Stimulated activated CD4-positive, alpha-beta T cell treated with anti-CD3 and anti-CD28 coated beads, Interleukin-4, amount 100 ng/mL, for 24 hours (primary cell): Measurements from ENCODE around the gene C1QTNF1.

ENCODE experiments used
- DNase-seq: peaks from one replicate; pipeline ENCODE4 v3.0.0-alpha.2; 2020

The C1QTNF1 gene

DNA sequence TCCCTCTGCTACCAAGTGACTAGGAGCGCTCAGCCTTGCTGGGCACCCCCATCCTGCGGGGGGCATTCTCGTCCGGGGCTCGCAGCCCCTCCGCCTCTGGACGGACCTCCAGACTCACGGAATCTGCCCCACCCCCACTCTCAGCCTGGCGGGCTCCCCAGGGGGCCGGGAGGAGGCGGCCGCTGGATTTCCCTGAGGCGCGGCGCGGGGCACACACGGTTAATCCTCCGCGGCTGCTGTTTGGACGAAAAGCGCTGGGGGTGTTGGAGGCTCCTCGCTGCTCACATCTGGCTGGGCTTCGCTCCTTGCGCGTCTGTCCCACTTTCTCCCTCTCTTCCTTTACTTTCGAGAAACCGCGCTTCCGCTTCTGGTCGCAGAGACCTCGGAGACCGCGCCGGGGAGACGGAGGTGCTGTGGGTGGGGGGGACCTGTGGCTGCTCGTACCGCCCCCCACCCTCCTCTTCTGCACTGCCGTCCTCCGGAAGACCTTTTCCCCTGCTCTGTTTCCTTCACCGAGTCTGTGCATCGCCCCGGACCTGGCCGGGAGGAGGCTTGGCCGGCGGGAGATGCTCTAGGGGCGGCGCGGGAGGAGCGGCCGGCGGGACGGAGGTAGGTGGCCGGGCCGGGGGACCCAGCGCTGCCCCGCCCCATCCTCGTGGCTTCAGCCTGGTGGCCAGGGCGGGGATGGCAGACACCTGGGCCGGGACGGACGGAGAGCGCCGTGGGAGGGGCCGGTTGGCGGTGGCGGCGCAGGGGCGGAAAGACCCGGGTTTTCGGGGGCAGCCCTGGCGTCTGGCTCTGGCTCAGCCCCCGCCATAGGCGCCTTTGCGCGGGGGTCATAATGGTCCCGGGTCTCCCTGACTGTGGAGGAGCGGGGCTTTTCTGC lies at the start of gene C1QTNF1:
Gene C1QTNF1, plus strand, starts transcription at position 284 of the 886 bp plus-strand sequence. CDS start 19,800 bp downstream, outside the sequence.
- DNase-seq, result peak; percentile 29

DNA sequence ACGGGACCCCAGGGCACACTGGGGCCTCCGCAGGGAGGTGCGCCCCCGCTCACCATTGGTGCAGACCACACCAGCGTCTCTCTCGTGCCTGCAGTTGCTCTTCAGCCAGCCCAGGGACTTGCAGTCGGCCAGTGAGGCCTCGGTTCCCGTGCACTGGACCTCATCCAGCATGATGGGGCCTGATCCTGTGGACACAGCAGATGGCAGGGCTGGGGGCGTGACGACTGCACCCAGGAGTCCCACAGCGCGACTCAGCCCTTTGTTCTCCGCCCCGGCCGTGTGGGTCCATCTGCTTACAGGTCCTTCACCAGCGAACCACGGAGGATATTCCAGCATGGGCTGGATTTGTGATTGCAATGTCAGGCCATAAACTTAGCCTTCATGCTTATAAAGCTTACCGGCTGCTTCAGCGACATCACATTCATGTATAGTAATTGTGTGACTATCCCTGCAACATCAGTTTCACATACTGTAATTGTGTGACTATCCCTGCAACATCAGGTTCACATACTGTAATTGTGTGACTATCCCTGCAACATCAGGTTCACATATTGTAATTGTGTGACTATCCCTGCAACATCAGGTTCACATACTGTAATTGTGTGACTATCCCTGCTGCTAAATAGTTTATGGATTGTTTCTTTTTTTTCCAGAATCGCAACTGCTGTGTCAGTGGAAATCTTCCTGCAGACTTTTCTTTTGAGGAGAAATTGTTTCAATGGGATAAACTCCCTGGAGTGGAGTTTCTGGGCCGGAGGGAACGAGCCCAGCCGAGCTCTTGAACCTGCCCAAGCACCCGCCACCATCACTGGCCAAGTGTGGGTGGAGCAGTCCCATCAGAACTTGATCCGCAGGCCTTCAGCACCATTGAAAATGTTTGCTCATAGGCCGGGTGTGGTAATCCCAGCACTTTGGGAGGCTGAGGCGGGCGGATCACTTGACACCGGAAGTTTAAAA lies 49.1 kb upstream of the C1QTNF1 start:
- DNase-seq, result no peak

- DNase-seq, result no peak
These were observed 46.9 kb upstream of the C1QTNF1 start for GRCh38 chr17:78976907-78977680.

DNA sequence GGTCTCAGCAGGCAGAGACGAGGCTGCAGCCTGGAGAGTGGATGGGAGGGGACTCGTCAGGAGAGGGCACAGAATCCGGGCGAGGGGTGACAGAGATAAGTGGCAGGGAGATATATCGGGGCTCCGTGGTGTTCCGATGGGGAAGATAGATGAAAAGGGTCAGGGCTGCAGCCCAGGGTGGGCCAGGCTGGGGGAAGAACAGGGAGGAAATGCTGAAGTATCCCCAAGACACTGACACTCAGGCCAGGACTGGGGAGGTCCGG lies 46.4 kb upstream of the C1QTNF1 start:
- DNase-seq, result no peak

GRCh38 chr17:78977997-78978973 lies 45.7 kb upstream of the C1QTNF1 start:
- no peak for DNase-seq

DNA sequence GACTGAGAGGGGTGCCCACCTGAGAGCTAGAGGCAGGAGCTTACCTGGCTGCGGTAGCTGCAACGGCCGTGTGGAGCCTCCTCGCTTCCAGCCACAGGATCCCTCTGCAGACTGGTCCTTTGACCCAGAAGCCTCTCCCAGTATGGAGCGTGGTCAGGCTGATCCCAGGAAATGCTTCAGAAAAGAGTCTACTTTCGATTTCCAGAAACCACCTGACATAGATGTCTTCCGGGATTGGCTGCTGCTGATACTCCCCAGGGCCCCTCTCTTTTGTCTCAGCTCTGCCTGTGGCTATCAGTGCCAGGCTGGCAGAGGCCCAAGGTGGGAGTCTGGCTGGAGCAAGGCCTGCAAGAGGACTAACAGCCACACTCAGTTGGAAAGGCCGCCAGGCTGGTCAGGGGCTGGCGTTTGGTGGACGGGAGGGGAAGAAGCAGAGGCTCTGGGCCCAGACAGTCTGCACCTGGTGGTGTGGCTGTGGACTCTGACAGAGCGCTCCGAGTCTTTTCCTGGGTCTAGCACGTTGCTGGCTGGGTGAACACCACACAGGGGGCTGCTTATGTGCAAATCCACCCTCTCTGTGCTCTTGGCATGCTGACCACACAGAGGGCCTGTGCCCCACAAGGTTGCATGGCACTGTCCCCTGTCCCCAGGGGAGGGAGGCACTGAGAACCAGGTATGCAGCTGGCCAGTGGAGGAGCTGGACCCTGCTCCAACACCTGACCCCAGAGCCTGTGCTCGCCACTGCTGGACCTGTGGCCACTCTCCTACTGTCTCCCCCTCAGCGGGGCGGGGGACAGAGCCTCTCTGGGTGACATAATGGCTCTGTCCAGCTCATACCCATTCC lies 44.0 kb upstream of the C1QTNF1 start, which contains the start of gene LGALS3BP:
Gene LGALS3BP, minus strand, starts transcription at position 144 of the 844 bp plus-strand sequence. CDS start 2,732 bp downstream, outside the sequence.
- DNase-seq, result peak; percentile 28

DNA sequence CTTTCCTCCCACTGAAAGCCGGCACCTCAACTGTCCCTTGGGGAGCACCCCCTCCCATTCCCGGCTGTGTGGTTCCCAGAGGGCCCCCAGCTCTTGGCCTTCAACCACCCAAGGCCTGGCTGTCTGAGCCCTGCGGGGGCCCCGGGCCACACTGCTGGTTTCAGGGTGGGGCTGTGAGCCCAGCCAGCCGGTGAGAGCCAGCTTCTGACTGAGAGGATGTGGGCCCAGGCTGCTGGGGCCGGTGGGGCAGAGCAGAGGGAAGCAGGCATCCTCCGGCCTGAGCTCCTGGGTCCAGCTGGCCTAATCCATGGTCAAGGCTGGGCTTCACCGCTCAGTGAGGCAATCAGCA lies 43.4 kb upstream of the C1QTNF1 start:
- DNase-seq, result no peak

DNA sequence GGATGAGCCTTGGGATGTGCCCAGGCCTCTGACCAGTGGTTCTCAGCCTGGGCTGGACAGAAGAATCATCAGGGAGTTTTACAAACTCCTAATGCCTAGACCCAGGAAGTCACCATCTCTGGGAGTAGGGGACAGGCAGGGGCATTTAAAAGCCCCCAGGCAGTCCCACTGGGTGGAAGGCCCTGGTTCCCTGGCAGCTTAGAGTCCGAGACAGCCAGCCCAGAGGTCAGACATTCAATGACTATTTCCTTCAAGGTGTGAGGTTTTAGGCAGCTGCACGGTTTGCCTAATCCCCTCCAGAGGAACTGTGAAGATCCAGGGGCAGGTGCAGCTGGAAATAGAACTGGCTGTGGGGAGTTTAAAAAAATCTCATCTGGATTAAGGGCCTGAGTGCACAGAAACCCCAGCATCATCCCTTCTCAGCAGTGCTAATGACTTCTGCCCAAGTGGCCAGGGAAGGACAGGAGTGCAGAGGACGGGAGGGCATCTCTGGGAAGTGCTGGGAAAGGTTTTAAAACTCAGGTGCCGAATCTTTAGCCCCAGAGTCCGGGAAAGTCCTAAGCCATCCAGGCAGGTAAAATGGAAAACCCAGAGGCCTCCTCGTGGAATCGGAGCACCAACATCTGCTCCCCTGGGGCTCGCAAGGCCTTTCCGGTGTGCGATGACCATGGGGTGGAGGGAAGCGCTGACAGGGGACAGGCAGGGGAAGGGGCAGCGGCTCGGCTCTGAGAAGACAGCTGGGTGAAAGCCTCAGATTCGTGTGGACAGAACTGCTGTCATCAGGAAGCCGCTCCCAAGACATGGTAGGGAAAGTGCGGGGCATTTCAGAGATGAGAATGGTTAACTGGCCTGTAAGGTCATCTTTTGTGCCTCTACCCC lies 42.7 kb upstream of the C1QTNF1 start:
- DNase-seq, result no peak

DNA sequence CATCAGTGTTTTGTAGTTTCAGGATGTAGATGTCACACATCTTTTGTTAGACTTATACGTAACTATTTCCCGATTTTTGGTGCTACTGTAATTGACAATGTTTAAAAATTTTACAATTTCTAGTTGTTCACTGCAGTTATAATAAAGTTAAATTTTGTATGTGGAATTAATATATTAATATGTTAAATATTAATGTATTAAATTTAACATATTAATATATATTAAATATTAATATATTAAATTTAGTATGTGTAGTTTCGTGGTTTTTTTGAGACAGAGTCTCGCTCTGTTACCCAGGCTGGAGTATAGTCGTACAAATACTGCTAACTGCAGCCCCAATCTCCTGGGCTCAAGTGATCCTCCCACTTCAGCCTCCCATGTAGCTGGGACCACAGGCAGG lies 38.6 kb upstream of the C1QTNF1 start:
- no peak for DNase-seq

DNA sequence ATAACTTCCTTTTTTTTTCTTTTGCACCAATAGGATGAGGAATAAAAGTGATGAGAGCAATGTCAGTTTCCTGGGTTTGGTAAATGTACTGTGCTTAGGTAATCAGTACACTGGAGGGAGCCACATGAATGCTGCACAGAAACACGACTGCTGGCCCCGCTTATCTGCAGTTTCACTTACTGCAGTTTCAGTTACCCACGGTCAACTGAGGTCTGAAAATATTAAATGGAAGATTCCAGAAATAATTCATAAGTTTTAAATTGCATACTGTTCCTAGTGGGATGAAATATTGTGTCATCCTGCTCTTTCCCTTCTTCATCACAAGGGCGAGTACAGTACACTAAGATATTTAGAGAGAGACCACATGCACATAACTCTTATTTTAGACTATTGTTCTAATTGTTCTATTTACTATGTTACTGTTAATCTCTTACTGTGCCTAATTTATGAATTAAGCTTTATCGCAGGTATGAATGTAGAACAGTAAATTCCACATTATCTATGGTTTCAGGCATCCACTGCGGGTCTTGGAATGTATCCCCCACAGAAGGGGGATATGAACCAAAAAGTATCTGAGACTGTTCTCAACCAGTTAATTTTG lies 37.8 kb upstream of the C1QTNF1 start:
- no peak for DNase-seq

- no peak for DNase-seq
These were observed 37.2 kb upstream of the C1QTNF1 start for GRCh38 chr17:78986649-78987328.

- no peak for DNase-seq
These were observed 35.8 kb upstream of the C1QTNF1 start for GRCh38 chr17:78988152-78988551.

DNA sequence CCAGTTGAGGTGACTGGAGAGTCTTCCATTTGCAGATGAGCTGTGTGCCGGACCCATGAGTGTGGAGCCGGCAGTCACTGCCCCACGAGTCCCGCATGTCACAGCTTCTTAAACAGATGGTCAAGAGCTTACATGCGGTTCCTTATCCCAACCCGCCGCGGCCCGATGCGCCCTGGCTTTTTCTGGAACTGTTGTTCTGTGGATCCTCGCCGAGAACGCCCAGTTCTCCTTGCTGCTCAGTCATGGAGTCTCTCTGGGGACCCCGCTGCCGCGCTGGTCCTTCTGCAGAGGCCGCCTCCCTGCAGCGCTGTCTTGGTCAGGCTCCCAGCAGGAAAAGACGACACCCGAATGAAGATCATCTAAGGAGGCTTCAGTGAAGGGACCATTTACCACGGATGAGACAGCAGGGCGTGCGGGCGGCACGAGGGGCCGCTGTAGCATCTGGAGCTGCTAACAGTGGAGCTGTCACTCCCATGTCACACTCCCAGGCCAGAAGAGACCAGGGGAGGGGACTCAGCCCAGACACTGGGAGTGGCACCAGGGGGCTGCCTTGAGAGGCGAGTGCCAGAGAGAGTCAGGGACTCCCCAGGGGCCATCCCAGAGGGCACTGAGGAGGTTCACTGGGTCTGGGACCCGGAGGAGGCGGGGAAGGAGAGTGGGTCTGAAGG lies 33.5 kb upstream of the C1QTNF1 start:
- DNase-seq, result no peak

DNA sequence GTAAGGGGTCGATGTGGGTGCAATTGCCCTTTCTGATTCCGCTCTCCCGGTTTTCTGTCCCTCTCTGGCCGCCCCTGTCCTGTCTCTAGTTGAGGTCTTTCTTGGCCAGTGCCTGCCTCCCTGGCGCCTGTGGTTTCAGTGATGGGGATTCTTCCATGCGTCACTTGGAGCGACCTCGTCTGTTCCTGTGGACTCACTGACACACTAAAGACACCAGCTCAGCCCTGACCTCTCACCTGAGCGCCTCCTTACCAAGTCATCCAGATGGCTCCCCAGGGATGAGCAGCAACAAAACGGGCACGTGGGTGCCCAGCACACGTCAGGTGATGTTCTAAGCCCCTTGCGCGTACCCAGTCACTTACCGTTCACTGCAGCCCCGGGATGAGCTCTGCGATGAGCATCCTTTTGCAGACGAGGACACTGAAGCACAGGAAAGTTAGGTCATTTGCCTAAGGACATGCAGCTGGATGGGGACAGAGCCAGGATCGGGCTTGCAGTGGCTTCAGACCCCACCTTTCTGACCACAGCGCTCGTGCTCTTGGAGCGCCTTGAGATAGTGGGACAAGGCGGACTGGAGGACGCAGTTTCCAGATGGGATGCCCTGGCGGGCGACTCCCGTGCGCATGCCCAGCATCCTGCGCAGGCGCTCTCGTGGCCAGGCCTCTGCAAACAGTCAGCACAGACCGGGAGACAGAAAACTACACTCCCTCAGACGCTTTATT lies 32.8 kb upstream of the C1QTNF1 start:
- no peak for DNase-seq

- DNase-seq, result no peak
These were observed 31.9 kb upstream of the C1QTNF1 start for GRCh38 chr17:78991906-78992532.

DNA sequence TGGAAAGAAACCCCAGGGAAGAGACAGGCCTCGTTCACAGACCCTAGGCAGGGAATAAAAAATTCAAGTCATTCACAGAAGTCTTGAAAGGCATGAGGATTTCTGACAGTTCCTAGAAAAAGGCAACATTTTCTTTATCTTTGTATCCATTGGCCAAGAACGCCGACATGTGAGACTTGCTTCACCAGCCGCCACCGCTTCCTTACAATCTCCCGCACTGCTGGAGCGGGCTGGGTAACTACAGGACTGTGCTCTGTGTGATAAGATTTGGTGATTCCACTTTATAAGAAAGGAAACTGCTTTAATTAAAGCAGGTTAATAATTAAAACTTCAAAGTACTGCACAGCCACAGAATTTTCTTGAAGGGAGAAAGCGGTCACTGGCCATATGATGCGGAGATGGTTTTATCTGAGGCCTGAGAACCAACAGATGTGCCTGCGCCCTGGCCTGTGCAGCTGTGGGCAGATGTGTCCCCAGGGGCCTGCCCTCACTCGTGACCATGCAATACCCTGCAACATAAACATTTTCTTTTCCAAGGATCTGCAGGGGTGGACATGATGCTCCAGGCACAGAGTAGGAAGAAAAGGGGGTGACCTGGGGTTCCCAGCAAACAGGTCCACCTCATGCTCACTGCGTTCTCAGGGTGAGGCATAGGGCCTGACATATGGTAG lies 31.3 kb upstream of the C1QTNF1 start:
- no peak for DNase-seq
